GM18868 (cell line): ENCODE data around the gene SF3A2.

Source experiments
- ATAC-seq: cut with Tn5 transposase; IDR thresholded peaks from one replicate; pipeline ENCODE4 v1.9.1; 2021; ENCODE audit warnings: mild to moderate bottlenecking, moderate library complexity; ENCODE audit not compliant: unreplicated experiment

SF3A2 gene

GRCh38 chr19:2251106-2252054 lies 14.8 kb downstream of the SF3A2 start:
- ATAC-seq, result no peak

DNA sequence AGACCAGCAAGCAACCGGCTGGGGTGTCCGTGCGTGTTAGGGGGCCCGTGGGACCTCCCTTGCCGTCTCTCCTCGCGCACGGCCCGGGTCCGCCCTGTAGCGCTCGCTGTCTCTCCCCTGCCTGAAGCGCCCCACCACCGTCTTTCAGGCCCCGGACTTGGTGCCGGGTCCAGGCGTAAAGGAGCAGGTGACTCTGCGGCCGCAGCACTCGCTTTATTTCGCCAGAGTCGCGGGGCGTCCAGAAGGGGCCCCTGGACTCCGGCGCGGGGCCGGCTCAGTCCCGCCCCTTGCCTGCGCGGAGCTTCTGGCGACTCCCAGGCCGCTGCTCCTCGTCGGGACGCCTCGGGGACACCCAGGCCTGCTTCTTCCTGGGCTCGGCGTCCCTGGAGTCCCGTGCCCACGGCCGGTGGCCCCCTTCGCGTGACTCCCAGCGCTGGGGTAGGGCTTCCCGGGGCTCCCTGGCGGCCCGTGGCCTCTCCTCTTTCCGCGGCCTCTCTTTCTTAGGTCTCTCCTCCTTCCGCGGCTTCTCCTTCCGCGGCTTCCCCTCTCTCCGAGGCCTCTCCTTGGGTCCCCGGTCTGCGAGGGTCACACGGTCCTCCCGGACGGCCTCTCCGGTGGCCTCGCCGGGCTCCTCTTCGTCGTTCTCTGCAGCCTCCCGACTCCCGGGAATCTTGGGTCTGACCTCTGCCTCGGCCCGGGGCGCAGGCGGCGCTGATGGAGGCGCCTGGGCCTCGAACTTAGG lies 15.6 kb downstream of the SF3A2 start:
- no peak for ATAC-seq

DNA sequence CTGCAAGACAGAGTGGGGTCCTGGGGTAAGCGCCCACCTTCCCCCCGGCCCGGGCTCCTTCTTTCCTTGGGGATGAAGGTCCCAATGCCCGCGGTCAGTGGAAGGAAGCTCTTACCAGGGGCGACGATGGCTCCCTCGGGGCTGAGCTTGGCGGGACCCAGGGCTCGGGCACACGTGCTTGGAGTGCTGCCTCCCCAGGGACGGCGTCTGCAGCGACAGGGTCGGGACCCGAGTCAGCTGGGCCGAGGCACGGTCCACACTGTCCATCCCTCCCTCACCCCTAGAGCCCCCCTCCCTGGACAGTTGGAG lies 16.1 kb downstream of the SF3A2 start:
- ATAC-seq, result no peak

- no peak for ATAC-seq
These were observed 16.8 kb downstream of the SF3A2 start for GRCh38 chr19:2253106-2254063.

GRCh38 chr19:2254064-2254872 lies 17.6 kb downstream of the SF3A2 start:
- ATAC-seq, result no peak

- no peak for ATAC-seq
These were observed 18.7 kb downstream of the SF3A2 start for GRCh38 chr19:2255112-2255845.

- ATAC-seq, result no peak
These were observed 19.5 kb downstream of the SF3A2 start, which contains the start of gene JSRP1 for GRCh38 chr19:2255982-2256685. TSS of gene JSRP1 (minus strand) at chr19:2256417. CDS start at chr19:2255314, 1,103 bp downstream.

- ATAC-seq, result no peak
These were observed 22.7 kb downstream of the SF3A2 start for GRCh38 chr19:2259336-2259735.

- no peak for ATAC-seq
These were observed 23.7 kb downstream of the SF3A2 start for GRCh38 chr19:2260341-2260805.

- no peak for ATAC-seq
These were observed 25.0 kb downstream of the SF3A2 start for GRCh38 chr19:2261438-2262172.

DNA sequence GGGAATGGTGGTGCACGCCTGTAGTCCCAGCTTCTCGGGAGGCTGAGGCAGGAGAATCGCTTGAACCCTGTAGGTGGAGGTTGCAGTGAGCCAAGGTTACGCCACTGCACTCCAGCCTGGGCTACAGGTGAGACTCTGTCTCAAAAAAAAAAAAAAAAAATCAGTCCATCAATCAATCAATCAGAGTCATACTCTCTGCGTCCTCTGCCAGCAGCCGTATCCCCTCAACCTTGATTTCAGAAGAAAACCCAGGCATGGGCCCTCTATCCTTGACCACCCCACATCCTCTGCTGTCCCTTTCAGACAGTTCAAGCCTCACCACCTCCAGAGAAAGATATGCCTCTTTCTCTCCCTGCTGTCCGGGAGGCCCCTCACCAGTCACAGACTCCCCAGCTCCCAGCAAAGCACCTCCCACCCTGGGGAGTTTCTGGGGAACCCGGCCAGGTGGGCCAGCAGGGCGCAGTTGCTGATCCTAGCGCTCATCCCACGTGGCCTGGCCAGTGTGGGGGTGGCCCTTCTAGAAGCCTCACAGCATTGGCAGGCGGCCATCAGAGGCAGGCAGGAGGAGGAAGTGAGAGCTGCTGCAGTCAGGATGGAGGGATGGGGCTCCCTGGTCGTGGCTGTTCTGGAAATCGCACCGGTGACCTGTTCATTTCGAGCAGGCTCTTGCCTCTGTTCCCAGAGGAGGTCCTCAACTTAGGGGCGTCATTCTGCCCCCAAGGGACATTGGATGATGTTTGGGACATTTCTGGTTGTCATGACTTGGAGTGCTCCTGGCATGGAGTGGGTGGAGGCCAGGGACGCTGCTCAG lies 29.8 kb downstream of the SF3A2 start:
- ATAC-seq, result no peak

GRCh38 chr19:2268480-2268830 lies 31.8 kb downstream of the SF3A2 start:
- no peak for ATAC-seq

DNA sequence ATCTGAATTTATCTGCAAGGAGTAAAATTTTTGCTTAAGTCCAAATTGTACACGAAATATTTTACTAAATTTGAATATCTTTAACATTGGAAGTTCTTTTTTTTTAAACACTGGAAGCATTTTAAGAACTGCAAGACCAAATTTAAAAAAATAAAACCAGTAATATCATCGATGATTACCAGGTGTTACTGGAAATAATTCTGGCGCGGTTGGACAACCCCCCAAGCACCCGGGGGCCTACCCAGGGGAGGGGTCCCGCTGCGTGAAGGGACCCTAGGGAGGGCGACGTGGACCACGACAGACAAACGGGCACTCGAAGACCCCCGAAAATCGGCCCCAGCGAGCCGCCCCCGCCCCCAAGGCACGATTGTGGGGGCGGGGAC lies 32.2 kb downstream of the SF3A2 start:
- ATAC-seq, result no peak

- peak; percentile 64 for ATAC-seq
These were observed 32.9 kb downstream of the SF3A2 start for GRCh38 chr19:2269244-2270156.

- ATAC-seq, result no peak
These were observed 33.5 kb downstream of the SF3A2 start for GRCh38 chr19:2270157-2270422.

GRCh38 chr19:2270423-2271233 lies 34.0 kb downstream of the SF3A2 start:
- no peak for ATAC-seq
